HG02943 (cell line): ENCODE results near the gene ZNF121.
"Not testable (repeated sequence)": the region's sequence is repeated elsewhere in the genome, so short reads cannot be mapped to it uniquely, and the experiment has no call there.

Experiments
- ATAC-seq: cut with Tn5 transposase; IDR thresholded peaks from one replicate; pipeline ENCODE4 v1.9.1; 2021; ENCODE audit warnings: mild to moderate bottlenecking, low read depth, moderate library complexity; ENCODE audit not compliant: unreplicated experiment

The ZNF121 gene

GRCh38 chr19:9539201-9539600 is 45.1 kb downstream of the ZNF121 start:
- not testable (repeated sequence) for ATAC-seq

GRCh38 chr19:9538183-9539058 is 45.9 kb downstream of the ZNF121 start, which contains the start of gene ZNF426:
ZNF426 (minus strand) TSS chr19:9538645; CDS start chr19:9536232, 2,413 bp downstream.
- ATAC-seq, result no peak

DNA sequence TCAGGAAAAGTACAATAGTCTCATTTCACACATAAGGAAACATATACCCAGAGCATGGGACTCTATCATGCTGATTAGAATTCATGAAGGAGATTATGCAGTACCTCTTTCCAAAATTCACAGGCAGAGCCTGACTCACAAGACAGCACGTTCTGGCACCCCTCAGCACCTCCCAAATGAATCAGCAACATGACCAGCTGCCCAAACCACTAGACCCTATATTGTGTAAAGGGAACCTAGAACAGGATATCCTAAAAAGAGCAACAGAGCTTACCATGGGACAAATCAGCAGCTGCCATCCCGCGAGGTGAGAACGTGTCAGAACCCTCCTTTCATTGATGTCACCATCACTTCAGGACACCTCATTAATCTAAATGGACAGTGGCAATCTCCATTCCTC is 48.4 kb downstream of the ZNF121 start:
- no peak for ATAC-seq

DNA sequence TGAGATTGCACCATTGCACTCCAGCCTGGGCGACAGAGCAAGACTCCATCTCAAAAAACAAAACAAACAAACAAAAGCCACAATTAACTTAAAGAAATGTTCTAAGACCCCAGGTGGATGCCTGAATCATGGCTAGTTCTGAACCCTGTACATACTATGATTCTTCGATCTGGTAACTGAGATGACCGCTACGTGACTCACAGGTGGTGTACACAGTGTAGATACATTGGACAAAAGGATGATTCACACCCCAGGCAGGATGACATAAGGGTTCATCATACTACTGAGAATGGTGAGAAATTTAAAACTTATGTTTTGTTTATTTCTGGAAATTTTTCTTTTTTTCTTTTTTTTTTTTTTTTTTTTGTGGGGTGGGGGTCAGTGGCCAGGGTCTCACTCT is 52.4 kb downstream of the ZNF121 start:
- no peak for ATAC-seq

DNA sequence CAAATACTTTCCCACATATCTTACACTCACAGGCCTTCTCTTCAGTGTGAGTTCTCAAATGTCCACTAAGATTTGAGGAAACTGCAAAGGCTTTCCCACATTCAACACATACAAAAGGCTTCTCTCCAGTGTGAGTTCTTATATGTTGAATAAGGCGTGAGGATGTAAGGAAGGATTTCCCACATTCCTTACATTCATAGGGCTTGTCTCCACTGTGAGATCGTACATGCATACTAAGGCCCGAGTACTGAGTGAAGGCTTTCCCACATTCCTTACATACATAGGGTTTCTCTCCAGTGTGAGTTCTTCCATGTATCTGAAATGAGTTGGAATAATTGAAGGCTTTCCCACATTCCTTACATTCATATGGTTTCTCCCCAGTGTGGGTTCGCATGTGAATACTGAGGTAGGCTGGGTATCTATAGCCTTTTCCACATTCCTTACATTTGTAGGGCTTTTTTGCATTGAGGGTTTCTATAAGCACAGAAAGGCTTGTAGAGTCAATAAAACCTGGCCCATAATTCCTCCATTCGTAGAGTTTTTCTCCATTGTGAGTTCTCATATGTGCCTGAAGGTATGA is 55.5 kb downstream of the ZNF121 start:
- ATAC-seq, result no peak

GRCh38 chr19:9523885-9524474 is 60.3 kb downstream of the ZNF121 start:
- ATAC-seq, result no peak
